ENCODE data around the gene ALOX15B.

DNA sequence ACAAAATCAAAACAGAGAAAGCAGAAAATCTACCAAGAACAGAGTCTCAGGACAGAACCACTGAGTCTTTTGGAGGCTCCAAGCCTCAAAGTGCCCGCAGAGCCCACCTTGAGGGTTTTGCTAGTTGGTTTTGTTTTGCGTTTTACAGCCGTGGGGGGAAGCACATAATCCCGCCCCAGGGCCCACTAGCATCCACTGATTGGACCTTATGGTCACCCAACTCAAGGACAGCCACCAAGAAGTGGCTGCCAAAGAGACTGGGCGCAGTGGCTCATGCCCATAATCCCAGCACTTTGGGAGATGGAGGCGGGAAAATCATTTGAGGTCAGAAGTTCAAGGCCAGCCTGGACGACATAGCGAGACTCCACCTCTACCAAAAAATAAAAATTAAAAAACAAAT is 9.9 kb downstream of the ALOX15B start:
- TF ChIP-seq, protein P1, sequence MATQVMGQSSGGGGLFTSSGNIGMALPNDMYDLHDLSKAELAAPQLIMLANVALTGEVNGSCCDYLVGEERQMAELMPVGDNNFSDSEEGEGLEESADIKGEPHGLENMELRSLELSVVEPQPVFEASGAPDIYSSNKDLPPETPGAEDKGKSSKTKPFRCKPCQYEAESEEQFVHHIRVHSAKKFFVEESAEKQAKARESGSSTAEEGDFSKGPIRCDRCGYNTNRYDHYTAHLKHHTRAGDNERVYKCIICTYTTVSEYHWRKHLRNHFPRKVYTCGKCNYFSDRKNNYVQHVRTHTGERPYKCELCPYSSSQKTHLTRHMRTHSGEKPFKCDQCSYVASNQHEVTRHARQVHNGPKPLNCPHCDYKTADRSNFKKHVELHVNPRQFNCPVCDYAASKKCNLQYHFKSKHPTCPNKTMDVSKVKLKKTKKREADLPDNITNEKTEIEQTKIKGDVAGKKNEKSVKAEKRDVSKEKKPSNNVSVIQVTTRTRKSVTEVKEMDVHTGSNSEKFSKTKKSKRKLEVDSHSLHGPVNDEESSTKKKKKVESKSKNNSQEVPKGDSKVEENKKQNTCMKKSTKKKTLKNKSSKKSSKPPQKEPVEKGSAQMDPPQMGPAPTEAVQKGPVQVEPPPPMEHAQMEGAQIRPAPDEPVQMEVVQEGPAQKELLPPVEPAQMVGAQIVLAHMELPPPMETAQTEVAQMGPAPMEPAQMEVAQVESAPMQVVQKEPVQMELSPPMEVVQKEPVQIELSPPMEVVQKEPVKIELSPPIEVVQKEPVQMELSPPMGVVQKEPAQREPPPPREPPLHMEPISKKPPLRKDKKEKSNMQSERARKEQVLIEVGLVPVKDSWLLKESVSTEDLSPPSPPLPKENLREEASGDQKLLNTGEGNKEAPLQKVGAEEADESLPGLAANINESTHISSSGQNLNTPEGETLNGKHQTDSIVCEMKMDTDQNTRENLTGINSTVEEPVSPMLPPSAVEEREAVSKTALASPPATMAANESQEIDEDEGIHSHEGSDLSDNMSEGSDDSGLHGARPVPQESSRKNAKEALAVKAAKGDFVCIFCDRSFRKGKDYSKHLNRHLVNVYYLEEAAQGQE (IDR thresholded peaks at IDR 0.05; ENCODE audit: low read depth): no peak
- TF ChIP-seq NFIC (IDR thresholded peaks at IDR 0.05) (no peak), CEBPB (IDR thresholded peaks at IDR 0.05) (no peak), TCF12 (IDR thresholded peaks at IDR 0.05; ENCODE audit: low read depth) (no peak)
- TF ChIP-seq, protein P2, sequence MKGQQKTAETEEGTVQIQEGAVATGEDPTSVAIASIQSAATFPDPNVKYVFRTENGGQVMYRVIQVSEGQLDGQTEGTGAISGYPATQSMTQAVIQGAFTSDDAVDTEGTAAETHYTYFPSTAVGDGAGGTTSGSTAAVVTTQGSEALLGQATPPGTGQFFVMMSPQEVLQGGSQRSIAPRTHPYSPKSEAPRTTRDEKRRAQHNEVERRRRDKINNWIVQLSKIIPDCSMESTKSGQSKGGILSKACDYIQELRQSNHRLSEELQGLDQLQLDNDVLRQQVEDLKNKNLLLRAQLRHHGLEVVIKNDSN (IDR thresholded peaks at IDR 0.05): no peak
